ENCODE data around the gene ATP6V0A1. TPM values are rescaled to one million over a fixed set of nuclear protein-coding genes. Genes with fewer than 3 reads are reported as not detected.
"Not testable (repeated sequence)": the region's sequence is repeated elsewhere in the genome, so short reads cannot be mapped to it uniquely, and the experiment has no call there.

The ATP6V0A1 gene
- total and polyA plus RNA-seq, 2 donors (not counting 3 experiments of a cell fraction or from before 2014, with no cell fraction given) = 37.3 to 49.2 TPM

GRCh38 chr17:42414704-42415409 lies 43.8 kb upstream of the ATP6V0A1 start:
- BruUV-seq (replicated peaks) = no TSS peak
- Histone ChIP-seq H3K27ac (ENCODE audit: insufficient read depth, low read depth, low read length) (peak overlapping the region; percentile 24), H3K27me3 (ENCODE audit: control insufficient read depth in 2 of 2, insufficient read depth in 2 of 2, low read length in 2 of 2) (no peaks in the 10 kb centered on the region), H3K79me2 (ENCODE audit: control insufficient read depth, insufficient read depth, low read length) (peaks cover 96% of the 10 kb centered on the region), H2AFZ (ENCODE audit: low read depth, low read length) (no peak overlapping the region), H3K4me2 (ENCODE audit: insufficient read depth, low read length) (peak overlapping the region; percentile 4), H3K9me3 (replicated peaks; ENCODE audit: control insufficient read depth, insufficient read depth, low read length) (no peaks in the 10 kb centered on the region), H4K20me1 (replicated peaks; ENCODE audit: control insufficient read depth, extremely low read depth, insufficient read depth, low read length) (no peaks in the 10 kb centered on the region), H3K4me3 (replicated peaks in 1 of 3; ENCODE audit: insufficient read depth in 1 of 3, low read depth in 1 of 3, low read length in 3 of 3) (no peak overlapping the region), H3K9ac (replicated peaks; ENCODE audit: extremely low read depth, insufficient read depth, low read length) (no peak overlapping the region), H3K4me1 (ENCODE audit: control insufficient read depth, extremely low read depth, insufficient read depth, low read length) (peaks cover 62% of the 10 kb centered on the region), H3K9me1 (replicated peaks; ENCODE audit: control insufficient read depth, extremely low read depth, insufficient read depth, low read length) (no peaks in the 10 kb centered on the region), H3K36me3 (ENCODE audit: control insufficient read depth in 2 of 2, extremely low read depth in 1 of 2, insufficient read depth in 2 of 2, low read length in 2 of 2) (peaks cover 0 to 5% of the 10 kb centered on the region in 2 experiments)
- CTCF ChIA-PET = interaction anchor here (0.6 to 4.9 kb wide), 7 partner anchors 9 to 112 kb away, joined by 3 to 24 read pairs (median 5); no protein-coding TSS in a partner anchor
- intact Hi-C loops (cut with micrococcal nuclease) (loop anchor here (1.0 kb wide), 1 partner anchor 8 kb away; no protein-coding TSS in a partner anchor), dilution Hi-C loops (cut with MboI; ENCODE audit: extremely low pct_ligation_motif_present, low sequenced_read_pairs) (no loop called here)
- peak; percentile 91 for FAIRE-seq
- POLR2A ChIA-PET = interaction anchor here (0.8 to 6.4 kb wide), 2 partner anchors 7 to 26 kb away, joined by 4 to 71 read pairs; partner anchors contain the start of genes CAVIN1 and STAT3
- TF ChIP-seq FOS (IDR thresholded peaks at IDR 0.05; ENCODE audit: borderline replicate concordance, insufficient read depth, low read length) (no peak), JUN (IDR thresholded peaks at IDR 0.05; ENCODE audit: borderline replicate concordance, insufficient read depth, insufficient read length, low read depth) (no peak), MAX (IDR thresholded peaks at IDR 0.05; ENCODE audit: insufficient read depth, insufficient read length) (no peak), CTCF (IDR thresholded peaks at IDR 0.05; ENCODE audit: extremely low read depth in 1 of 2, insufficient read depth in 1 of 2, low read depth in 1 of 2, low read length in 2 of 2) (no peak), MYC (IDR thresholded peaks at IDR 0.05; ENCODE audit: low read depth, low read length) (no peak), POLR2A (IDR thresholded peaks at IDR 0.05; ENCODE audit: low read depth, low read length) (no peak), EZH2 (IDR thresholded peaks at IDR 0.05; ENCODE audit: borderline replicate concordance, low read depth, low read length, severe bottlenecking) (no peak), POLR2AphosphoS5 (IDR thresholded peaks at IDR 0.05; ENCODE audit: insufficient read depth, low read depth, low read length) (no peak), GATA2 (IDR thresholded peaks at IDR 0.05; ENCODE audit: insufficient read depth, insufficient read length, low read depth, low read length) (no peak)
- DNase-seq (ENCODE audit: low read depth, low spot score) = peak; percentile 24

- peak; percentile 42 for DNase-seq (ENCODE audit: low read depth, low spot score)
- H3K9me1 ChIP-seq (replicated peaks; ENCODE audit: control insufficient read depth, extremely low read depth, insufficient read depth, low read length); H4K20me1 ChIP-seq (replicated peaks; ENCODE audit: control insufficient read depth, extremely low read depth, insufficient read depth, low read length); H3K9me3 ChIP-seq (replicated peaks; ENCODE audit: control insufficient read depth, insufficient read depth, low read length); H3K4me3 ChIP-seq (replicated peaks in 1 of 3; ENCODE audit: insufficient read depth in 1 of 3, low read depth in 1 of 3, low read length in 3 of 3); CTCF ChIA-PET; H2AFZ ChIP-seq (ENCODE audit: low read depth, low read length); FAIRE-seq; H3K36me3 ChIP-seq (ENCODE audit: control insufficient read depth in 2 of 2, extremely low read depth in 1 of 2, insufficient read depth in 2 of 2, low read length in 2 of 2); BruUV-seq (replicated peaks); H3K9ac ChIP-seq (replicated peaks; ENCODE audit: extremely low read depth, insufficient read depth, low read length); H3K27me3 ChIP-seq (ENCODE audit: control insufficient read depth in 2 of 2, insufficient read depth in 2 of 2, low read length in 2 of 2); intact Hi-C loops (cut with micrococcal nuclease); dilution Hi-C loops (cut with MboI; ENCODE audit: extremely low pct_ligation_motif_present, low sequenced_read_pairs); H3K4me2 ChIP-seq (ENCODE audit: insufficient read depth, low read length): not testable (repeated sequence)
- H3K79me2 ChIP-seq (ENCODE audit: control insufficient read depth, insufficient read depth, low read length) = peaks cover 100% of the 10 kb centered on the region
- POLR2A ChIA-PET = interaction anchor here (1.3 kb wide), 1 partner anchor 9 kb away, joined by 8 read pairs; no protein-coding TSS in a partner anchor
- peak overlapping the region; percentile 19 for H3K27ac ChIP-seq (ENCODE audit: insufficient read depth, low read depth, low read length)
- H3K4me1 ChIP-seq (ENCODE audit: control insufficient read depth, extremely low read depth, insufficient read depth, low read length) = peaks cover 53% of the 10 kb centered on the region
Measured at GRCh38 chr17:42417981-42418380, 40.7 kb upstream of the ATP6V0A1 start.

Data from endothelial cell of umbilical vein (primary cell).